Thoracic aorta (tissue), 2 donors: ENCODE measurements around the gene NDUFA13. TPM values are rescaled to one million over a fixed set of nuclear protein-coding genes. Genes with fewer than 3 reads are reported as not detected.

Experiments
- ATAC-seq: fragments of 150-250 bp; one replicate; pipeline ENCODE4 v1.8.0; 2017; ENCODE audit warnings: low read depth; ENCODE audit not compliant: insufficient number of reproducible peaks, low FRiP score
- DNase-seq: peaks from one replicate; pipeline ENCODE4 v3.0.0-alpha.2; 2020; ENCODE audit warnings: low spot score
- H3K27ac ChIP-seq, 2 donors: fragments of 200-600 bp; sonication (generic); 1 replicate in 1 of 2; 2 replicates in 1 of 2; pipeline ENCODE4 v1.5.1; 2016; ENCODE audit warnings: mild to moderate bottlenecking in 2 of 2, moderate library complexity in 2 of 2
- H3K27me3 ChIP-seq: fragments of 200-600 bp; sonication (generic); replicated peaks from 2 replicates; pipeline ENCODE4 v1.6.0; 2016; ENCODE audit warnings: mild to moderate bottlenecking; ENCODE audit not compliant: insufficient read depth
- H3K36me3 ChIP-seq: fragments of 200-600 bp; sonication (generic); one replicate; pipeline ENCODE4 v1.5.1; 2016
- H3K4me1 ChIP-seq, 2 donors: fragments of 200-600 bp; sonication (generic); 1 replicate in 1 of 2; 2 replicates in 1 of 2; pipeline versions ENCODE4 v1.5.1 to v1.6.0; 2016; ENCODE audit warnings: low read depth in 2 of 2, mild to moderate bottlenecking in 1 of 2; ENCODE audit not compliant: control insufficient read depth in 1 of 2
- H3K4me3 ChIP-seq: fragments of 200-600 bp; sonication (generic); 2 replicates; pipeline ENCODE4 v1.5.1; 2016; ENCODE audit warnings: mild to moderate bottlenecking
- H3K9me3 ChIP-seq: fragments of 200-600 bp; sonication (generic); 2 replicates; pipeline ENCODE4 v1.5.1; 2016
- total RNA-seq, 2 donors: library from RNA; depleted of rRNA; stranded (reverse); fragments of >200 nt; gene quantifications; one replicate each; pipeline versions ENCODE4 v1.1.0 to v1.2.3, GENCODE V29; 2016
- TF ChIP-seq, protein P1 (sequence below): fragments of 200-600 bp; sonication (generic); IDR thresholded peaks from one replicate; pipeline ENCODE4 v1.5.1; 2019; ENCODE audit warnings: antibody characterized with exemption

NDUFA13 gene
- total RNA-seq, 2 donors from 2014 or later: 15.5 to 60.8 TPM

- Histone ChIP-seq H3K4me3 (peak overlapping the region; percentile 60), H3K27ac (peak overlapping the region in 1 of 2 donors; percentile 32), H3K4me1 (peaks cover 13 to 34% of the 10 kb centered on the region in 2 donors), H3K36me3 (no peaks in the 10 kb centered on the region), H3K9me3 (no peaks in the 10 kb centered on the region), H3K27me3 (no peaks in the 10 kb centered on the region)
- TF ChIP-seq, protein P1, sequence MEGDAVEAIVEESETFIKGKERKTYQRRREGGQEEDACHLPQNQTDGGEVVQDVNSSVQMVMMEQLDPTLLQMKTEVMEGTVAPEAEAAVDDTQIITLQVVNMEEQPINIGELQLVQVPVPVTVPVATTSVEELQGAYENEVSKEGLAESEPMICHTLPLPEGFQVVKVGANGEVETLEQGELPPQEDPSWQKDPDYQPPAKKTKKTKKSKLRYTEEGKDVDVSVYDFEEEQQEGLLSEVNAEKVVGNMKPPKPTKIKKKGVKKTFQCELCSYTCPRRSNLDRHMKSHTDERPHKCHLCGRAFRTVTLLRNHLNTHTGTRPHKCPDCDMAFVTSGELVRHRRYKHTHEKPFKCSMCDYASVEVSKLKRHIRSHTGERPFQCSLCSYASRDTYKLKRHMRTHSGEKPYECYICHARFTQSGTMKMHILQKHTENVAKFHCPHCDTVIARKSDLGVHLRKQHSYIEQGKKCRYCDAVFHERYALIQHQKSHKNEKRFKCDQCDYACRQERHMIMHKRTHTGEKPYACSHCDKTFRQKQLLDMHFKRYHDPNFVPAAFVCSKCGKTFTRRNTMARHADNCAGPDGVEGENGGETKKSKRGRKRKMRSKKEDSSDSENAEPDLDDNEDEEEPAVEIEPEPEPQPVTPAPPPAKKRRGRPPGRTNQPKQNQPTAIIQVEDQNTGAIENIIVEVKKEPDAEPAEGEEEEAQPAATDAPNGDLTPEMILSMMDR: no peak
- DNase-seq: no peak
- ATAC-seq: no peak
These were observed 2.3 kb upstream of the NDUFA13 start for GRCh38 chr19:19513682-19514081.

DNA sequence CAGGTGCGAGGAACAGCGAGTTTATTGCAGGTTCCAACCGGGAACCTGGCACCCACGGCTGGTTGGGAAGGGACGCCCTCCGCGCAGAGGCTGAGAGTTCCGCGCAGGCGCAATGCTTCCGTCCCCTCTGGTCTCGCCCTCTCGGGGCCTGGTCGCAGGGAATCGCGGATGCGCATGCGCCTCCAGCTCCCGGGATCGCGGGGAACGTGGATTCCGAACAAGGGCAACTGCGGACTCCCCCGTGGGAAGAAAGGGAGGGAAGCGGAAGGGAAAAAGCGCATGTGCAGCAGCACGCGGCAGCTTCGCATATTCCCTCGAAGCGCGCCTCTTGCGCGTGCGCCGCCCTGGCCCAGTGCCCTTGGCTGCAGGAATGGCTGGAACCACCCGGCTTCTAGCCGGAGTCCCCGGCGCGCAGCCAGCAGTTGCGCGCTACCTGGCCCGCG lies 1.8 kb upstream of the NDUFA13 start:
- Histone ChIP-seq H3K4me1 (peaks cover 13 to 38% of the 10 kb centered on the region in 2 donors), H3K36me3 (no peaks in the 10 kb centered on the region), H3K9me3 (no peaks in the 10 kb centered on the region), H3K4me3 (peak overlapping the region; percentile 60), H3K27me3 (no peaks in the 10 kb centered on the region), H3K27ac (peak overlapping the region in 1 of 2 donors; percentile 32)
- TF ChIP-seq, protein P1: no peak
- ATAC-seq (no peak), DNase-seq (no peak)

DNA sequence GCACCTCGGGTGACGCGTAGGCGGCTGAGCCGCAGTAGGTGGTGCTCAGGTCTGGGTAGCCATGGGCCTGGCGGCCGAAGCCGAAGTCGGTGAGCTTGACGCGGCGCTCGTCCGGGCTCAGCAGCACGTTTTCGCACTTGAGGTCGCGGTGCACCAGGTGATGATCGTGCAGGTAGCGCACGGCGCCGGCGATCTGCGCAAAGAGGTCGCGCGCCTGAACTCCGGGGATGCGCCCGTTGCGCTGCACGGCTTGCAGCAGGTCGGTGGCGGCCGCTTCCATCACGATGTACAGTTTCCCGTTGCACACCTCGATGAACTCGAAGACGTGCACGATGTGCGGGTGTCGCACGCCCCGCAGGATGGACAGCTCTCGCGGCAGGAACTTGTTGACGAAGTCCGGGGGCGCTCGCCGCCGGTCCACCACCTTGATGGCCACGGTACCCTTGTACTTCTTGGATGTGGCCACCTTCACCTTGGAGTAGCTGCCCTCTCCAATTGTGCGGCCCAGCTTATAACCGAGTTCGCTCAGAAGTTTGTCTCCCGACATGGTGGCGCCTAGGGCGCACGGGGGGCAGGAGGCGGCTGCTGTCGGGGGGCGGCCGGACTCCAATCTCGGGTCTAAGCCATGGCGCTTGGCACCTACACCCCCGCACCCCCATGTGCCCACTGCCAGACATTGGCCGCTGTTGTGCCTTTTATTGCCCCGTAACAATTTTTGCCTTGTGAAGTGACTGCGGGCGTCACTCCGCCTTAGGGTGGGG lies 964 bp upstream of the NDUFA13 start, which contains the start of gene TSSK6:
TSS of gene TSSK6 (minus strand) at position 668 of the 761 bp plus-strand sequence. CDS start at position 547, 121 bp downstream.
- DNase-seq (no peak), ATAC-seq (no peak)
- no peaks in the 10 kb centered on the region for H3K27me3 ChIP-seq
- H3K9me3 ChIP-seq: no peaks in the 10 kb centered on the region
- peak within 1 kb of the TSS; percentile 85 for H3K4me3 ChIP-seq
- TF ChIP-seq, protein P1: no peak
- no peaks in the 10 kb centered on the region for H3K36me3 ChIP-seq
- H3K27ac ChIP-seq: peak within 1 kb of the TSS; percentile 75 to 81
- peaks cover 13 to 43% of the 10 kb centered on the region in 2 donors for H3K4me1 ChIP-seq

DNA sequence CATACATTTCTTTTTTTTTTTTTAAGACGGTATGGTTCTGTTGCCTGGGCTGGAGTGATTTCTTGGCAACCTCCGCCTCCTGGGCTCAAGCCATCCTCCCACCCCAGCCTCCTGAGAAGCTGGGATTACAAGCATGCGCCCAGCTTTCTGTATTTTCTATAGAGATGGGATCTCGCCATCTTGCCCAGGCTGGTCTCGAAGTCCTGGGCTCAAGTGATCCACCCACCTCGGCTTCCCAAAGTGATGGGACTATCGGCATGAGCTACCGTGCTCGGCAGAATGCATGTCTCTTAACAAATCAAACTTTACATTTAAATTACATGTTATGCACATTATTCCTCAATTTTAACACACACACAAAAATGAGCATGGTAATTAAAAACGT lies 1.2 kb downstream of the NDUFA13 start:
- Histone ChIP-seq H3K36me3 (no peaks in the 10 kb centered on the region), H3K27me3 (no peaks in the 10 kb centered on the region), H3K9me3 (no peaks in the 10 kb centered on the region), H3K4me1 (peaks cover 15 to 43% of the 10 kb centered on the region in 2 donors), H3K27ac (no peak overlapping the region), H3K4me3 (peak overlapping the region; percentile 85)
- TF ChIP-seq, protein P1: no peak
- no peak for ATAC-seq
- no peak for DNase-seq

GRCh38 chr19:19520989-19521388 lies 5.0 kb downstream of the NDUFA13 start:
- DNase-seq: no peak
- Histone ChIP-seq H3K27me3 (no peaks in the 10 kb centered on the region), H3K9me3 (no peaks in the 10 kb centered on the region), H3K4me3 (no peak overlapping the region), H3K27ac (no peak overlapping the region), H3K36me3 (peaks cover 13% of the 10 kb centered on the region), H3K4me1 (peaks cover 11 to 28% of the 10 kb centered on the region in 2 donors)
- TF ChIP-seq, protein P1: no peak
- no peak for ATAC-seq
